SU-DHL-6 (cell line): Measurements from ENCODE around the gene CTPS1.

Experiments
- H2AFZ ChIP-seq: fragments of 200-600 bp; sonication (generic); 2 replicates; pipeline ENCODE4 v1.6.1; 2014; ENCODE audit warnings: low read depth, mild to moderate bottlenecking, moderate library complexity, mixed read lengths, antibody characterized with exemption, low read length; ENCODE audit not compliant: severe bottlenecking
- H3F3A ChIP-seq: fragments of 200-600 bp; shearing (Covaris generic); 2 replicates; pipeline ENCODE4 v1.6.0; 2016; ENCODE audit warnings: antibody characterized with exemption, mild to moderate bottlenecking; ENCODE audit not compliant: insufficient read depth
- H3K27ac ChIP-seq: fragments of 200-600 bp; sonication (generic); 2 replicates; pipeline ENCODE4 v1.5.1; 2016; ENCODE audit warnings: low read depth, mild to moderate bottlenecking, low read length, moderate library complexity, mixed read lengths
- H3K27me3 ChIP-seq: fragments of 200-600 bp; sonication (generic), shearing (Covaris generic); 2 replicates; pipeline ENCODE4 v1.6.0; 2014; ENCODE audit warnings: mild to moderate bottlenecking, low read length
- H3K36me3 ChIP-seq: fragments of 200-600 bp; sonication (generic); 2 replicates; pipeline ENCODE4 v1.6.1; 2014; ENCODE audit warnings: mild to moderate bottlenecking, low read length, mixed read lengths
- H3K4me2 ChIP-seq: fragments of 300-600, 200-600 bp; shearing (Covaris generic), sonication (generic); 2 replicates; pipeline ENCODE4 v1.6.0; 2014; ENCODE audit warnings: low read length, low read depth, mild to moderate bottlenecking; ENCODE audit not compliant: poor library complexity, severe bottlenecking
- H3K4me3 ChIP-seq: fragments of 200-600 bp; sonication (generic); 2 replicates; pipeline ENCODE4 v1.5.1; 2014; ENCODE audit warnings: antibody characterized with exemption, low read length, mild to moderate bottlenecking, mixed read lengths; ENCODE audit not compliant: insufficient read depth, poor library complexity, severe bottlenecking
- H3K79me2 ChIP-seq: fragments of 200-600 bp; sonication (generic); 2 replicates; pipeline ENCODE4 v1.6.1; 2014; ENCODE audit warnings: mild to moderate bottlenecking, low read length, moderate library complexity; ENCODE audit not compliant: insufficient read depth
- H3K9ac ChIP-seq: fragments of 200-600 bp; sonication (generic); 2 replicates; pipeline ENCODE4 v1.7.0; 2014; ENCODE audit warnings: mild to moderate bottlenecking, low read length
- H3K9me2 ChIP-seq: fragments of 200-600 bp; sonication (generic); replicated peaks from 2 replicates; pipeline ENCODE4 v1.6.1; 2014; ENCODE audit warnings: low read length; ENCODE audit not compliant: insufficient read depth
- H3K9me3 ChIP-seq: fragments of 200-600 bp; sonication (generic); 2 replicates; pipeline ENCODE4 v1.6.1; 2014; ENCODE audit warnings: low read length, mixed read lengths; ENCODE audit not compliant: insufficient read depth
- H4K20me1 ChIP-seq: fragments of 200-600 bp; sonication (generic); 2 replicates; pipeline ENCODE4 v1.6.1; 2014; ENCODE audit warnings: low read depth, mild to moderate bottlenecking, antibody characterized with exemption, low read length, moderate library complexity, mixed read lengths
- CTCF ChIP-seq: fragments of 200-600 bp; sonication (generic); IDR thresholded peaks from one replicate; pipeline ENCODE4 v1.5.1; 2017; ENCODE audit warnings: antibody characterized with exemption, mild to moderate bottlenecking, low read length, moderate library complexity; ENCODE audit not compliant: insufficient read depth, poor library complexity, severe bottlenecking
- EZH2phosphoT487 ChIP-seq: fragments of 200-600 bp; sonication (generic), shearing (Covaris generic); conservative IDR thresholded peaks from 2 replicates; pipeline ENCODE4 v1.6.1; 2018; ENCODE audit warnings: mild to moderate bottlenecking, antibody characterized with exemption, low read length, moderate library complexity, mixed read lengths

The CTPS1 gene

GRCh38 chr1:40978886-40979240 lies 633 bp upstream of the CTPS1 start:
- H3K27me3 ChIP-seq, result no peaks in the 10 kb centered on the region
- H3K79me2 ChIP-seq, result peaks cover 39% of the 10 kb centered on the region
- peaks cover 2% of the 10 kb centered on the region for H3K36me3 ChIP-seq
- H3K27ac ChIP-seq, result peak overlapping the region; percentile 95
- H3F3A ChIP-seq, result no peaks in the 10 kb centered on the region
- H3K4me3 ChIP-seq, result peak overlapping the region; percentile 93
- peak overlapping the region; percentile 82 for H2AFZ ChIP-seq
- no peak for TF ChIP-seq EZH2phosphoT487
- no peak for TF ChIP-seq CTCF
- peak overlapping the region; percentile 73 for H3K4me2 ChIP-seq
- peak overlapping the region; percentile 99 for H3K9ac ChIP-seq
- H3K9me3 ChIP-seq, result no peaks in the 10 kb centered on the region
- peaks cover 18% of the 10 kb centered on the region; the same call in 1 of the 2 replicates for H4K20me1 ChIP-seq
- H3K9me2 ChIP-seq, result no peaks in the 10 kb centered on the region

- Histone ChIP-seq H3K79me2 (peaks cover 51% of the 10 kb centered on the region), H3K9me2 (no peaks in the 10 kb centered on the region), H3K9me3 (no peaks in the 10 kb centered on the region), H3K36me3 (peaks cover 14% of the 10 kb centered on the region), H3K27me3 (no peaks in the 10 kb centered on the region), H4K20me1 (peaks cover 18% of the 10 kb centered on the region; the same call in 1 of the 2 replicates), H3K9ac (peak overlapping the region; percentile 99), H3K27ac (peak overlapping the region; percentile 95), H2AFZ (no peak overlapping the region), H3F3A (no peaks in the 10 kb centered on the region), H3K4me3 (peak overlapping the region; percentile 93), H3K4me2 (peak overlapping the region; percentile 68)
- no peak for TF ChIP-seq EZH2phosphoT487
- no peak for TF ChIP-seq CTCF
These were observed 564 bp downstream of the CTPS1 start for GRCh38 chr1:40980068-40980452.

- peaks cover 56% of the 10 kb centered on the region for H3K79me2 ChIP-seq
- peak overlapping the region; percentile 68 for H3K4me2 ChIP-seq
- peak overlapping the region; percentile 93 for H3K4me3 ChIP-seq
- TF ChIP-seq EZH2phosphoT487, result no peak
- no peak for TF ChIP-seq CTCF
- peak overlapping the region; percentile 99 for H3K9ac ChIP-seq
- no peak overlapping the region for H2AFZ ChIP-seq
- peaks cover 18% of the 10 kb centered on the region; the same call in 1 of the 2 replicates for H4K20me1 ChIP-seq
- peak overlapping the region; percentile 95 for H3K27ac ChIP-seq
- no peaks in the 10 kb centered on the region for H3K27me3 ChIP-seq
- no peaks in the 10 kb centered on the region for H3K9me3 ChIP-seq
- no peaks in the 10 kb centered on the region for H3K9me2 ChIP-seq
- H3K36me3 ChIP-seq, result peaks cover 15% of the 10 kb centered on the region
- H3F3A ChIP-seq, result no peaks in the 10 kb centered on the region
These were observed 1.1 kb downstream of the CTPS1 start for GRCh38 chr1:40980453-40981121.
